NB4 (cell line): ENCODE results near the gene SERPINI1.

Experiments used
- DNase-seq: peaks from one replicate; pipeline ENCODE4 v3.0.0; 2010; ENCODE audit warnings: low read depth
- H3K4me3 ChIP-seq: one replicate; pipeline ENCODE4 v1.5.1; 2011; ENCODE audit warnings: mild to moderate bottlenecking, low read depth, low read length, moderate library complexity
- MAX ChIP-seq: IDR thresholded peaks from 2 replicates; pipeline ENCODE4 v1.6.1; 2011; ENCODE audit warnings: low read depth, low read length
- MYC ChIP-seq: IDR thresholded peaks from 2 replicates; pipeline ENCODE4 v1.6.1; 2011; ENCODE audit warnings: low read depth, low read length
- POLR2A ChIP-seq: IDR thresholded peaks from 2 replicates; pipeline ENCODE4 v1.6.1; 2011; ENCODE audit warnings: mild to moderate bottlenecking; ENCODE audit not compliant: insufficient read length; ENCODE audit errors: extremely low read depth
- TF ChIP-seq, protein P1 (sequence below): IDR thresholded peaks from one replicate; pipeline ENCODE4 v1.5.1; 2012; ENCODE audit warnings: low read depth, low read length

The SERPINI1 gene

DNA sequence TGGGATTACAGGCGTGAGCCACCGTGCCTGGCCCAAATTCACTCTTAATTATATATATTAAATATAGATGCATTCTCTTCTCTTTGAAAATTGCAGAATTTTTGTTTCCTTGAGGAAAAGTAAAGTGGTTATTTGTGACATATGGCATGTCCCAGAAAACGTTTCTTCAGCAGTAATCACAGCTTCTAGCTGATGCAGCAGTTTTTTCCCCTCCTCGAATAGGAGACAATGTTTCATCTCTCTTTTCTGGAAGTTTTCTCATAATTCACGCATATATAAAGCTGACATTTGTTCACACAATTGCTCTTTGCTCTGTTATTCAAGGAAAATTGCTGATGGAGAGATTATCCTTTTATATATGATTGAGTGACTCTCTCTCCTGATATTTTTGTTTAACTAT lies 99.8 kb downstream of the SERPINI1 start:
- no peak overlapping the region for H3K4me3 ChIP-seq
- no peak for DNase-seq
- TF ChIP-seq POLR2A (no peak), MAX (no peak), MYC (no peak)
- TF ChIP-seq, protein P1, sequence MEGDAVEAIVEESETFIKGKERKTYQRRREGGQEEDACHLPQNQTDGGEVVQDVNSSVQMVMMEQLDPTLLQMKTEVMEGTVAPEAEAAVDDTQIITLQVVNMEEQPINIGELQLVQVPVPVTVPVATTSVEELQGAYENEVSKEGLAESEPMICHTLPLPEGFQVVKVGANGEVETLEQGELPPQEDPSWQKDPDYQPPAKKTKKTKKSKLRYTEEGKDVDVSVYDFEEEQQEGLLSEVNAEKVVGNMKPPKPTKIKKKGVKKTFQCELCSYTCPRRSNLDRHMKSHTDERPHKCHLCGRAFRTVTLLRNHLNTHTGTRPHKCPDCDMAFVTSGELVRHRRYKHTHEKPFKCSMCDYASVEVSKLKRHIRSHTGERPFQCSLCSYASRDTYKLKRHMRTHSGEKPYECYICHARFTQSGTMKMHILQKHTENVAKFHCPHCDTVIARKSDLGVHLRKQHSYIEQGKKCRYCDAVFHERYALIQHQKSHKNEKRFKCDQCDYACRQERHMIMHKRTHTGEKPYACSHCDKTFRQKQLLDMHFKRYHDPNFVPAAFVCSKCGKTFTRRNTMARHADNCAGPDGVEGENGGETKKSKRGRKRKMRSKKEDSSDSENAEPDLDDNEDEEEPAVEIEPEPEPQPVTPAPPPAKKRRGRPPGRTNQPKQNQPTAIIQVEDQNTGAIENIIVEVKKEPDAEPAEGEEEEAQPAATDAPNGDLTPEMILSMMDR = no peak

DNA sequence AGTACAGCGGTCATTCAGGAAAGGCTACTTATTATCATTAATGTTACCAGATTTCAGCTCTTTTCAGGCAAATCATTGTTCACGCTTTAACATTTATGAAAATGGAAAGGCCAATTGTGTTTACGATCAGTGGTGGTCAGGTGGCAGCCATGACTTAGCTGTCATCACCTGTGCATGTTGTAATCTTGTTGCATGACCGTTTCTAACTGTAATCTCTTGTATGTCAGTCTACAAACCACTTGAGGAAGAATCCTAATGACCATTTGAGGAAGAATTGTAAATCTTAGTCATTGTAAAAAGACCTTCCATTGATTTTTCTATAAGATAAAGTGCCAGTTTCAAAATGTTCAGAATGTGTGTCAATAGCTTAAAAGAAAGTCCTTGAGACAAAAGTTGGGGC lies 100.4 kb downstream of the SERPINI1 start:
- no peak overlapping the region for H3K4me3 ChIP-seq
- TF ChIP-seq POLR2A (no peak), MYC (no peak), MAX (no peak)
- TF ChIP-seq, protein P1 = no peak
- DNase-seq = no peak

- DNase-seq = no peak
- H3K4me3 ChIP-seq = no peak overlapping the region
- TF ChIP-seq, protein P1 = no peak
- TF ChIP-seq POLR2A (no peak), MAX (no peak)
Observed at GRCh38 chr3:167837466-167837865, 101.9 kb downstream of the SERPINI1 start.

- DNase-seq = no peak
- no peak overlapping the region for H3K4me3 ChIP-seq
- TF ChIP-seq, protein P1 = no peak
- TF ChIP-seq MYC (no peak), MAX (no peak)
Observed at GRCh38 chr3:167839460-167840134, 104.1 kb downstream of the SERPINI1 start.

DNA sequence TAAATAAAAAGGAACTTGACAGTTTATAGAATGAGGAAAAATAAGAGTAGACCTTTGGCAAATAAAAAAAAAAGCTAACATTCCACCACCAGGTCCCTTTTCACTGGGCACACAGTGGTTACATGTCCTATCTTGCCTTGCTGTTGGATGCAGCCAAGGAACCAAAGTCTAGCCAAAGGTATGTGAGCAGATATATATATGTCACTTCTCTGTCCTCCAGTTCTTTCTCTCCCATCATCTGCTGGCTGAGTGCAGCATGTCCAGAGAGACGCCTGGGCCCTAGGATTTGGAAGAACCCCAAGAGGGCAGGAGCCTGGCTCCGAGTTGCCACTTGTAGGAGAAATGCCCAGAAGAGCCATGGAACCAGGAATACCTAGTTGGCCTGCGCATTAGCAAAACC lies 104.7 kb downstream of the SERPINI1 start:
- no peak for DNase-seq
- no peak for TF ChIP-seq MYC
- TF ChIP-seq POLR2A = no peak
- TF ChIP-seq MAX = no peak
- TF ChIP-seq, protein P1 = no peak
- H3K4me3 ChIP-seq = no peak overlapping the region
